ENCODE data around the gene PRICKLE2.

PRICKLE2 gene

DNA sequence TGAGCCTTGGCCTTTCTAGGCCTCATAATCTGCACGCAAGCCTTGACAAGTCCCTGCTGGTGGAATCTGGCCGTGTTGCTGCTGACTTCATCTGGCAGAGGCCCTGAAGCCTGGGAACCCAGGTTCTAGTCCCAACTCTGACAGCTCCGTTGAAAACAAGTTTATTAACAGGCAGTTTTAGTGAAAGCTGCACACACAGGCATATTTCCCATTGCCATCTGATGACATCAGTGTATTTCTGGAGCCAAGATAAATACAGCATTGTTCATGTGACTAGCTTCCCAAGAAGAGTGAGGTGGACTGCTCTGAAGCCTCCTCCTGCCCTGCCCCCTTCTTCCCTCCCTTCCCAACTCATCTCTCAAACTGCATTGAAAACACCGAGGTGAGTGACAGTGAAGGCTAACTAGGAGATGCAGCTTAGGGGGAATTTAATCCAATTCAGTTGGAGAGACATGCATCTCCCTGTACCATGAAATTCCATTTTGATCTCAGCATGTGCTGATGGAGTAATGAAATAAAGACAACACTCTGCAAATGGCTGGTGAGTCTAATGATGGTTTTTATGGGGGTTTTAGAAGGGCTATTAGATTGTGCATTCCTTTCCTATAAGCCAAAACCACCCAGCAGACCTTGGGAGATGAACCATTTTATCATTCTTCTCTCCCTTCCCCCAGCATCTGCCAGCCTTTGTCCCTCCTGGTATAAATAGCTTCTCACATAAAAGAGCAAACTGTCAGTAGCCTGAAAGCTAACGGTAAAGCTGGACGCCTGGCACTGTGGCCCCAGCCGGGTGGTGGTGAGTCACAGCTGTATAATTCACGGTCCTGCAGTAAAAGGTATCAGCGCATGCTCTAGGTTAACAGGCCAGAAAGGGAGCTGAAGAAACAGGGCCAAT lies 38.0 kb downstream of the PRICKLE2 start:
- DNase-seq: no peak

DNA sequence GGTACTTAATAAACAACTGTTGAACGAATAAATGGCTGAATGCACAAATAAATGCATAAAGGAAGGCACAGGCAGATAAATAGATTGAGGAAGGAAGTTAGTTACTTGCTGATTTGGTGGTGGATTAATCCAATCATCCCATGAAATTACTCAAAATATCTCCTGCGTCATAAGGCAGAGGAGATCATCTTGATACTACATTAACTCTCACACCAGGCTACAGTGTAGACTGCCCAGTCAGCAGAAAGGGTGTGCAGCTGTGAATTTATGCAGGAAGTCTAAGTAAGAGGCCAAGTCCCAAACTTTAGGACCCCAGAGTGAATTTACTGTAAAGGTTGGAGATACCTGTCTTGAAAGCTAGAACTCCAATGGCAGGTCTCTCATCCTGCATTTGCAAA lies 38.6 kb downstream of the PRICKLE2 start:
- no peak for DNase-seq

DNA sequence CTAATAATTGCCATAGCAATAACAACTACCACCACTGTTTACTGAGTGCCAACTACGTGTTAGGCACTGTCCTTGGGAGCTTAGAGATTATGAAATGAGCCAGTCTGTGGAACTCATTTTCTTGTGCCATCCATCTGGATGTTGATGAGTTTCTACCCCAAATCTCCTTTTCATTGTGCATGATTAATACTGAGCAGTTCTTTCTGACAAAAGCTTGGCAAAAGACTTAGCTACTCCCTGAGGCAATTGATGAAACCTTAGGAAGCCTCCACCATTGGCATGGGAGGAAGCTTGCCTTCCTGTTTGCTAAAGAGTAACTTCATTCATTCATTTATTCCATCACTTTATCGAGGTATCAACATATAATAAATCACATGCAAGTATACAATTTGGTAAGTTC lies 39.8 kb downstream of the PRICKLE2 start:
- no peak for DNase-seq

DNA sequence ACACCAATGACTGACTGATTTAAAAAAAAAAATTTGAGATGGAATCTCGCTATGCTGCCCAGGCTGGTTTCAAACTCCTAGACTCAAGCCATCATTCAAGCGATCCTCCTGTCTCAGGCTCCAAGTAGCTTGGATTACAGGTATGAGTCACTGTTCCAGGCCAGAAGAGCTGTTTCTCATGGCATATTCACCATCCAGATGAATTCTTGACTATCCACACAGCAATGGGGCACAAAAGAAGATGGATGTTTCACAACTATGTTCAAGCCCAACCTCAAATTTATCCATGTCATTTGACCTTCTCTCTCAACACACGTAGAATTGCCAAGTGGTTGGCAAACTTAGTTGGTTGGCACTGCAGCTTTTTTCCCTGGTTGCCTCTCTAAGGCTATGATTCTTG lies 40.6 kb downstream of the PRICKLE2 start:
- DNase-seq: no peak

DNA sequence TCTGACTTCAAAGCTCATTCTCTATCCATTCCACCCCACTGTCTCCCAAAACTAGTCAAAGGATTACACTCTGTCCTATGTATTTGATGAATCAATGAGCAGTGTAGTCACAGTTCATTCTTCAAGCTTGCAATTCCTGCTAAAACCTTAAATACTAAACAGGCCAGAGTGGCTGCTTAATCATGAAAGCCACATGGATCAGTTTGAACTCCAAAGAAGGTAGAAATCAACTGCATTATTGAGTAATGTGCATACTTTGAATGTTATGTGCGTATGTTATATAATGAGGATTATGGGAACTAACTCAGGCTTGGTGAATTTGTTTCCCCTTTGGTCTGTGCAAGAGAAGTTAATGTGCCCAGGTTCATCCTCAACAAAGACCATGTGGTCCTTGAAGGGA lies 45.4 kb downstream of the PRICKLE2 start:
- DNase-seq: no peak

DNA sequence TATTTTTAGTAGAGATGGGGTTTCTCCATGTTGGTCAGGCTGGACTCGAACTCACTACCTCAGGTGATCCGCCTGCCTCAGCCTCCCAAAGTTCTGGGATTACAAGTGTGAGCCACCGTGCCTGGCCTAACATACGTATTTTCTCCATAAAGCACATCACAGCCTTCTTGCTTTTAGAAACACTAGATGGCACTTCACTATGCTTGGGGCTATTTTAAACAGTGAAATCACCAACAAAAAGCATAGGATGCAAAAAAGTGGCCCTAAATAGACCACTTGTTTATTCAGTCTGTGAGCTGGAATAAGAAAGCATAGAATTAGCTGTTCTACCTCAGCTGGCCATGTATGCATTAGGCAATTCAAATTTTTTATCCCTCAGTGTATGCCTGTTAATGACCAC lies 46.0 kb downstream of the PRICKLE2 start:
- DNase-seq: no peak

DNA sequence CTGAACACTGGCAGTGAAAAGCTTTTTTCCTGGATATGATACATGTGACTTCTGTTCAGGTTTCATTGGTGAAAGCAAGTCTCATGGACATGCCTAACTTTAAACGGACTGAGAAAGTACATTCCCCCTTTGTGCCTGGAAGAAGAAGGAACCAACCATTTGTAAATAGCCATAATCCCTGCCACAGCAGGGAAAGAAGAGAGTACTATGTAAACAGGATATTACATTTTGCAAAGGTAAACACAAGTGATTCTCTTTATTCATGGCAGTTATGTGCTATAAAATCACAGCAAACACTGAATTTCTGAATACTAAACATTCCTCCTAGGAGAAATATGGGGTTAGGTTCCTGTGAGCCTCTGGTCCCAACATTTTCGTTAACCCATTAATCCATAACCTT lies 46.8 kb downstream of the PRICKLE2 start:
- DNase-seq: no peak

DNA sequence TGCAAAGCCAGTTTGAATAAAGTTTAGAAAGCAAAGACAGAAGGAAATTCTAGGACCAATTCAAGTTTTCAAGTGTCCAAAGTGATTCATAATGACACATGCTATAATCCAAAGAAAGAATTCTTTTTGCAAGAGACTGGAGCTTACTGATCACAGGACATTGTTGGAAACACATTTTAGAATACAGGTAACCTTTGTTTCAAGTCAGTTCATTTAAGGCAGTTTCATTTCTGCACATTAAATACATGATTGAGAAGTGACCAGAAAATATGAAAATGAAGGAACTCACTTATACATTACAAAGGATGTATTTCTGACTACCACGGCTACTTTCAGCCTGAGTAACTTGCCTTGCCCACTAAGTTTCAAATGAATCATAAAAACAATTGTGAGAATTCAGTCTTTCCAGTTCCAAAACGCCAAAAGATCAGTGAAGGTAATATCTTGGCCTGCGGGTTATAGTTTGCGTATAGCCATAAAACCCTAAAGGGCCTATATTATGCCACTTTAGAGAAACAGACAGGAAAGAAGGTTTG lies 48.7 kb downstream of the PRICKLE2 start:
- DNase-seq: no peak

DNA sequence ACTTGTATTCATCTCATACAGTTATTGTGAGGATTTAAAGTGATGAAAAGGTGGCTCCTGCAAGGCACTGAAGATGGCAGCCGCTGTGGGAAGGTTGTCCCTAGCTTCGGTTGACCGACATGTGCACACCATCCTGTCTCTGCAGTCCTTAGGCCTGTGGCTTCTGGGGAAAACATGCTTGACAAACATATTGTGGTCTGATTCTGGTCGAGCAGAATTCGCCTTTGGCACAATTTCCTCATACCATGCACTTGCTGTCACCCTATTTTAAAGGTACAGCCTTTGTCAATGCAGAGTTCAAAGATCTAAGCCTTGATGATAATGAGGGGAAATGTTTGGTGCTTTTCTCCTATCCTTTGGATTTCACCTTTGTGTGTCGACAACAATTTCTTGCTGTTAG lies 50.9 kb downstream of the PRICKLE2 start:
- DNase-seq: no peak

DNA sequence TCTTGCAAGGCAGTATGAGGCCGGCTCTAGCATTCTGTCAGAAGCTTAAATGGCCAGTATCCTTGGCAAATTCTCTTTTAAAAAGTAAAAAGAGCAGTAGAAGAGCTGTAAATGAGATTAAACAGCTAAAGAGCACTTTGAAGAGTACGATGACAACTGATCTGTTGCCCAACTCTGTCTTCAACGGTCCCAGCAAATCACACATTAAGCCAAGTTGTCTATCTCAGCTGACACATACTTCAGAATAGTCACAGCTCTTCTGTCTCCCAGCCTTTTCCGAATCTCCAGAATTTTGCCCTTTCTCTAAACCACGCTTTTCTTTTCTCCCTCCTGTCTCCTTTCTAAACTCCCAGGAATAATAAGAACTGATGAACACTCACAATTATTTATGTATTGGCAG lies 51.7 kb downstream of the PRICKLE2 start:
- no peak for DNase-seq

DNA sequence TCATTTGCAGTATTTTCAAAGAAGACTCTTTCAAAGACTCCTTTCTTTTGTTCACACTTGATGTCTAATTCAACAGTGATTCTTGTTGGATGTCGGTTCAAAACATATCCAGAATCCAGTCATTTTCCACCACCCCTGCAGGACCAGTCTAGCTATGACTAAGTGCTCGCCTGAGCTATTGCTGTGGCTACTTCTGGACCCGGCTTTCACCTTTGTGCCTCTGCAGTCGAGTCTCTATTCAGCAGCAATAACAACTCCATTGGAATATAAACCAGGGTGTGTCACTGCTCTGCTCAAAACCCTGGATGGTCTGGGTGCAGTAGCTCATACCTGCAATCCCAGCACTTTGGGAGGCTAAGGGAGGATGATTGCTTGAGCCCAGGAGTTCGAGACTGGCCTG lies 55.0 kb downstream of the PRICKLE2 start:
- DNase-seq: no peak

DNA sequence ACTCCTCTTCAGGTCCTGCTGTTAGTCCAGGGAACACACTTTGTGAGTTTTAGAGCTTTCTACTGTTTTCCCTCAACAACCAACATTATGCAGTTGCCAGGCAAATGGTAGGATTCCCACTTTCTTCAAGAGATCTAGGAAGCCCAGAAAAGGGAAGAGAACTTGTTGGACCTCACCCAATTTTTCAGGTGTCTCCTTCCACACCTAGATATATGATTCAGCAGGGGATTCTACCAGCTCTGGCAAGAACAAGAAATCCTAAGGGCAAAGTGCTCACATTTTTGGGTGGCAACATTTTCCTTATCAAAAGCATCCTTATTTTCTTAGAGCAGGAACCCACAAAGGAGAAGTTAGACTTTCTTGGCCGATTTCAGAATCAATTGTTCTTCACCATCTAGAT lies 57.4 kb downstream of the PRICKLE2 start:
- DNase-seq: no peak

DNA sequence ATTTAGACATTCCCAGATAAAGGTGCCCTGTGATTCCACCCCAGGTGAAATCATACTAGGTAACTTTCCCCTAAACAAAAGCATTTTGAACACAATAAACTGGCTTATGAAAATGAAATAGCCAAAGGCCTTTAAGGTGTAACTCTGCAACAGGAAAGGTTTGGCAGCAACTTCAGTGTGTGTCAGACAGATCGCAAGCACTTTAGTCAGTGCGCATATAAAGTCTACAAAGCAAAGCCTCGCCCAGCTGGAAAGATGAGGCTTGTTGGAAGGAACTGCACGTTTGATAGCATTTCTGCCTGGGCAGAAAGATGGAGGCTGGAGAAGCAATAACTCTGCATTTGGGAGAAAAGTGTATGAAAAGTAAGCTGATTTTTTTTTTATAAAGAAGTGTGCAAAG lies 57.9 kb downstream of the PRICKLE2 start:
- DNase-seq: no peak

DNA sequence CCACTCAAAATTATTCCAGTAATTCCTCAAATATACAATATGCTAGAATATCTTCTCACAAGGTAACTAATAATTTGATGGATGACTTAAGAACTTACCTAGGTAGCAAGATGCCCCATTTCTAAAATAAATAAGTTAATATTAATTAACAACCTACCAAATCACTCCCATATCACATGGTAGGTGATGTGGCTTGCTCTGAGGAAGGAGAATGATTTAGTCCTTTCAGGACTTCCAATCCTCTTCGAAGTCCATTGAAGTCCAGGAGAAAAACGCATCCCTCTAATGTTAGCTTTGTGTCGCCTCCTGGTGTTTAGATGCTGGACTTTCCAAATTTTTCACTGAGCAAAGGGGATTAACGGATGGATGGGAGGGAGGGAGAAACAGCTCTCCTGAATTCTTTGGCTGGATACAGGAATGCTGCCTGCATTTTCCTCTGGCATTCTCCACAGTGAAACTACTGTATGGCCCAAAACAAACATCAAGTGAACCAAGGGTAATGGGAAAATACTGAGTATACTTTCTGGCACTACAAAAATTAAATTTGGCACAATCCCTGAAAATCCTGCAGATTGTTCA lies 58.6 kb downstream of the PRICKLE2 start:
- DNase-seq: no peak

DNA sequence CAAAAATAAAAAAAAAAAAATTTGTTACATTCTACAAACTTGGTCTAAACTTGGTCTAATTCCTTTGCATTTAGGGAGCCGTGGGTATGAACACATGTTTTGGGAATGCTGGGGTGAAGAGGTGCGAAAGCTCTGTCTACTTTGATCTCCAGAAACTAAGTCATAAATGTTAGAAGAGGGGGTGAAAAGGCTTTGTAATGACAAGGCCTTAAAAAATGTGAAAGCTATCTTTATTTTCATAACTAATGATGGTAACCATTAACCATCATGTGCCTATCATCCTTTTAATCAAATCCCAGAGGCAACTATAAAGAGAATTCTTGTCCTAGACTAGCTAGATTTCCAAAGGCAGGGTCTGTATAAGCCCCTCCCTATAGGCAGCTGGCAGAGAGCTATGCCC lies 60.9 kb downstream of the PRICKLE2 start:
- no peak for DNase-seq

DNA sequence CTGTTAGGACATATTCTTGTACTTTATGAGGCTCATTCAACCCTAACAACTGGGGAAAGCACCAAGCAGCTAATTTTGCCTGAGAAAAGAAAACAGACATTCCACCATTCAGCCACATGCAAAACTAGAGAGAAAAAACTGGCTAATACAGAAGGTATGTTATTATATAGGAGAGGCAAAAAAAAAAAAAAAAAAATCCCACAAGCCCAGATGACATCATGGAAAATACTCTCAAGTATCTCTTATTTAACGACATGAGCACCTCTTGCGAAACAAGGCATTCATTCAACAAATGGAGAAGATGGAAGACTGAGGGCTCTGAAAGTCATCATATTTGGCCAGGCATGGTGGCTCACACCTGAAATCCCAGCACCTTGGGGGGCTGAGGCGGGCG lies 61.5 kb downstream of the PRICKLE2 start:
- DNase-seq: no peak

DNA sequence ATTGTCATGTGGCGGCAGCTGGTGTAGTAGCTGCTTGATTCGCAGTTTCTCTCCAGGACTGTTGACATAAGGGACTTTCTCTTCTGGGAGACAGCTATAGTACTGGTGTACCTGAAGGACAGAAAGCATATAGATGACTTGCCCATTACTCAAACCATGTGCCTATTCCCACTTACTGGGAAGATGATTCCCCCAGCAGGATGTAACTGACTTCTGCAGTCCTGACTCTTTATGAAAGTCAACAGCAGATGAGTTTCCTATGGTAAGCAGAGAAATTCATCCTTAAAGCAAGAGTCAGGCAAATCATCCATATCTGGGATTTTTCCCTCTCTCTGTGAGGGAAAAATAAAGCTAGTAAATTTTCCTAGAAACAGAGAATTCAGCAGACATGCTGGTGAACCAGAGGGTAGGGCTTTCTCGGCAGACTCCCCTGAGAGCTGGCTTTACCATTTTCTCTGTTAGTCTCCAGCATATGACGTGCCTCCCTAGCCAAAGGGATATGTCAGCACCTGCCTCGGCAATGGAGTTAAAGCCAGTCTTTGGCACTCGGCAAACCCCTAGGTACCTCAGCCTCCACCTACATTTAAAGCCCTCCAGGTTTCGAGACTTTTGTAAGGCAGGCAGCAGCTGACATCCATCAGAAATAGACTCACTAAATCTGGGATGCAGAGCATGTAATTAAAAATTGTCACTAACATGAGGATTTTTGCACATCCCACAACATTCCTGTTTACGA lies 62.1 kb downstream of the PRICKLE2 start:
- no peak for DNase-seq

DNA sequence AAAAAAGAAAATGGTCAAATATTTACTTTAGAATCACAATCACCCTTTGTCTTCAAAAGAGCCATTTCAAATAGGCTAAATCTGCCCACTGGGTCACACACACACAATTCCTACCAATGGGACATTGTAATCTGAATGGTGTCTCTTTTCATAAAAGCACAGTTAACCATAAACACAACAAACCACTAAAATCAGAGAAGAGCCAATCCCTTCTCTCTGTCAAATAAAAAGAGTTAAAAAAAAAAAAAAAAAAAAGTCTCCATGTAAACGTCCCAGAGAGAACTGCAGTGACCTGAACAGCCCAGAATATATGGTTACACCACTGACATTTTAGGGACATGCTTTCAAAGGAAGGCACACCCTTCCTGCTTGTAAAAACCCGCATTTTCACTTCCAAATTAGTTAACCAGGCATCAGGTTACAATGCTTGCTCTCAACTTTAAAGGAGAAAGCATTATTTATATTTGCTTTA lies 63.7 kb downstream of the PRICKLE2 start:
- no peak for DNase-seq

DNA sequence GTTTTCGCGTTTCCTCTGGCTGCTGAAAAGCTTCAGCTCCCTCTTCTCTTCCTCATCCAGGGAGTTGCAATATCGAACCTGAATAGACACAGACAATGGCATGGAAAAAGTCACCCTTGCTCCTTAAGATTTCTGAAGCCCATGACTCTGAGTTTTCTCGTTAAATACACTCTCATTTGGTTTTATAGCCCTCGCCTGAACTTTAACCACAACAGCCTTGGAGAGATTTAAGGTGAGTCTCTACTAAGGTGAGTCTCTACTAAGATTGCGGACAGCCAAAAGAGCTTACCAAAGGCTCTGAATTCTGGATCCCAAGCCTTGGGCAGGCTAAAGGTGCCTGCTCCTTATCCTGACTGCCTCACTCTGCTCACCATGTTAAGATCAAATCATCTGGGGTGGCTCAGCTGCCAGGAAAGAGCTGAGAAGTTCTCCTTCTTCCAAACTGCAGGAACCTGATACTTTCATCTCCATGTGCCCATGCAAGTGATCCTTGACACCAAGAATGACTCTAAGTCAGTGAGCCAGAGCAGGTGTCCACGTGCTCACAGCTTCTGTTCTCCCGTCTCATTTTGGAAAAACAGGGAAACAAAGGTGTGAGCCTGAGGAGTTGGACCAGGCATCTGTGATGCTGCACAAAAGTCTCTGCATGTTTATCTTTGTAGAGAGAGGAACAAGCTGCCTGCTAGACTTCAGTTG lies 65.1 kb downstream of the PRICKLE2 start:
- DNase-seq: no peak

DNA sequence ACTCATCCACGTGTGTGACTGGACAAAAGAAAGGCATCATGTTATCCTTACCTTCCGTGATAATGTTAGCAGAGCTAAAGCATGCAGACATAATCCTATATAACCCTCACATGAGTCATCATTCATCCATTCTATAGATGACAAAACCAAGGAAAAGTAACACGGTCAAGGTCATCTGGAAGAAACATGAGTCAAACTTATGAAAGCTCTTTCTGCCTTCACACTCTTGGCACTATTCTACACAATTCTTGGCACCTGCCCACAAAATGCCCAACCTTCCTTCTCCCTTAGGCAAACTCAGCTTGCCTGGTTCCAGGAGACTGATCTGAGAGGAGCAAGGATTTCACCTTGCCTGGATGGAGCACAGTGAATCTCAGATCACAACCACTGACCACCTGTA lies 66.9 kb downstream of the PRICKLE2 start:
- DNase-seq: no peak

DNA sequence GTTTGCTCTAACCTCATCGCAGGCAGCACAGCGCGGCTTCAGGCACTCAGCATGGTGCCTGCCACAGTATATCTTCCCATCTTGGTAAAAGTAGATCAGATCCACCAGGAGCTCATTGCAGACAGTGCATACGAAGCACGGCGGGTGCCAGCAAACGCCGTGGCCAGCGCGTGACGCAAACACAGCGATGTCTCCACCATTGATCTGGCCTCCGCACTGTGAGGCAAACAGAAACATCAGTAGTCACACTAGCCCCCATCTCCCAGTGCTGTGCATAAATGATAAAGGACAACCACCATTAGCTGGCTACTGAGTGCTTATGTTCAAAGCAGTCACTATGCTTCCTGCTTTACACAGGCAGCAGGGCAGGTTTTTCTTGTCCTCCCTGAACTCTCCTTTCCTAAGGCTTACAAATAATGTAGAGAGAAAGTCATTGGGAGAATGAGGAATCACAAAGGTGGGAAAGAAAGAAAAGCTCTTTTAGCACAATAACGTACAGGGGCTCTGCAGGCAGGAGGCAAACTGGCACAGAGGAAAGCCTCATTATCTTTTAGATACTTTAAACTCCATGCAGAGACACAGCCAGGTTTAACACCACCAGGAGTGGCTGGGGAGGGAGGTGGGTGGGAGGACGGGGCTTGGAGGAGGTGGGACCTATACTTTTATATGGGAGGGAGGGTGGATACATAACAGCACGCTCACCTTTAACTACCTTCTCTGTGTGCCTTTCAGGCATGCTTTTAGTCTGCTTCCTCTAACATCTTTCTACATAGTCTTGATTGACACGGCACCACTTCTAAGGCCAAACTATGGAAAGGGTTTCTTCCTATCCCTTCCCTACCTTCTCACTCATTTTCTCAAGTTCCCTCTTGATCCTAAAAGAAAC lies 67.9 kb downstream of the PRICKLE2 start:
- no peak for DNase-seq

DNA sequence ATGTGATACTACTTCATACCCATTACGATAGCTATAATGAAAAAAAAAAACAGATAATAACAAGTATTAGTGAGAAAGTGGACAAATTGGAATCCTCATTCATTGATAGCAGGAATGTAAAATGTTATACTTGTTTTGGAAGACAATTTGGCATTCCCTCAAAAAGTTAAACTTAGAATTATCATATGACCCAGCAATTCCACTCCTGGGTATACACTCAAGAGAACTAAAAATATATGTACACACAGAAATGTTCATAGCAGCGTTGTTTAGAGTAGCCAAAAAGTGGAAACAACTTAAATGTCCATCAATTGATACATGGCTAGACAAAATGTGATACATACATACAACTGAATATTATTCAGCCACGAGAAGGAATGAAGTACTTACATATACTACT lies 69.9 kb downstream of the PRICKLE2 start:
- no peak for DNase-seq
